ENCODE measurements around the gene ZNF236. TPM values are rescaled to one million over a fixed set of nuclear protein-coding genes. Genes with fewer than 3 reads are reported as not detected.

The ZNF236 gene
- total and polyA plus RNA-seq, 2 of the 8 experiments (the other 6 are each of a cell fraction or from before 2014, with no cell fraction given): 6.7 to 14.5 TPM

DNA sequence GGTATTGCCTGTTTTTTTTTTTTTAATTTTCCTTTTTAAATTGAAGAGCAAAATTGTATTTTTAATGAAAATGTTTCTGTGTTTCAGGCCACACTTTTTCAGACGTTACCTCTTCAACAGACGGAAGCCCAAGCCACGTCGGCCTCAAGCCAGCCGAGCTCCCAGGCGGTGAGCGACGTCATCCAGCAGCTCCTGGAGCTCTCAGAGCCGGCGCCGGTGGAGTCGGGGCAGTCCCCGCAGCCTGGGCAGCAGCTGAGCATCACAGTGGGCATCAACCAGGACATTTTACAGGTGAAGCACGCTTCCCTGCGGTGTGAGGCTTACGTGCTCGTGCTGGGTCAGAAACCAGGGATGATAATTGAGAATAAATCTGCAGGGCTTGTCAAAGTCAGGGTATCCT, 57.7 kb downstream of the ZNF236 start:
- H2AK5ac ChIP-seq (ENCODE audit: low read depth, low read length): no peak overlapping the region
- no peak overlapping the region for H3K23ac ChIP-seq (ENCODE audit: insufficient read length)
- TF ChIP-seq GTF2F1 (IDR thresholded peaks at IDR 0.05; ENCODE audit: borderline replicate concordance, low read depth, low read length) (no peak), SAP30 (IDR thresholded peaks at IDR 0.05; ENCODE audit: insufficient read depth, insufficient replicate concordance, low read length) (no peak), CHD2 (IDR thresholded peaks at IDR 0.05; ENCODE audit: low read length) (no peak)

More for the DNA sequence above, 57.7 kb downstream of the ZNF236 start:
- H4K91ac ChIP-seq (replicated peaks; ENCODE audit: insufficient read length, low read length): no peak overlapping the region
- H4K20me1 ChIP-seq (replicated peaks in 1 of 2; ENCODE audit: control insufficient read depth in 1 of 2, insufficient read depth in 2 of 2, low read length in 2 of 2): no peaks in the 10 kb centered on the region
- ChIA-PET CTCF (ENCODE audit: partially characterized antibody) (no interaction called here), POLR2A (ENCODE audit: partially characterized antibody) (no interaction called here)
- no peak overlapping the region for H3K9ac ChIP-seq (replicated peaks in 1 of 4; ENCODE audit: extremely low read depth in 1 of 4, low read depth in 3 of 4, low read length in 3 of 4)
- no peak overlapping the region for H3K4ac ChIP-seq (replicated peaks; ENCODE audit: insufficient read length, low read depth, low read length)
- no peak overlapping the region for H3K4me2 ChIP-seq (ENCODE audit: insufficient read depth in 1 of 2, low read depth in 2 of 2, low read length in 2 of 2)
- no peaks in the 10 kb centered on the region for H3K23me2 ChIP-seq (ENCODE audit: low read depth, low read length)
- H2AFZ ChIP-seq (ENCODE audit: low read length): no peak overlapping the region
- H3K14ac ChIP-seq (ENCODE audit: insufficient read length): no peak overlapping the region
- H3K9me3 ChIP-seq (ENCODE audit: insufficient read depth in 2 of 2, low read depth in 1 of 2, low read length in 1 of 2): no peaks in the 10 kb centered on the region
- H3K79me2 ChIP-seq (ENCODE audit: control insufficient read depth in 1 of 2, insufficient read depth in 2 of 2, low read length in 2 of 2): no peaks in the 10 kb centered on the region
- H2BK12ac ChIP-seq (ENCODE audit: low read depth, low read length): no peak overlapping the region
- no peak overlapping the region for H3K18ac ChIP-seq (ENCODE audit: extremely low read depth, low read length)
- H3K4me1 ChIP-seq (replicated peaks in 1 of 4; ENCODE audit: control insufficient read depth in 3 of 4, insufficient read depth in 4 of 4, low read length in 3 of 4): no peaks in the 10 kb centered on the region
- H3K79me1 ChIP-seq (ENCODE audit: low read depth, low read length): no peaks in the 10 kb centered on the region
- no peak overlapping the region for H2BK15ac ChIP-seq (ENCODE audit: low read length)
- FAIRE-seq: no peak
- H4K5ac ChIP-seq (ENCODE audit: insufficient read length, low read depth, low read length): no peak overlapping the region
- no peak overlapping the region for H2BK120ac ChIP-seq (replicated peaks; ENCODE audit: low read depth, low read length)
- no peak overlapping the region for H3K27ac ChIP-seq (ENCODE audit: low read depth, low read length)
- H2BK5ac ChIP-seq (ENCODE audit: low read depth, low read length): no peak overlapping the region
- H3K4me3 ChIP-seq (ENCODE audit: extremely low read depth in 1 of 4, insufficient read depth in 2 of 4, low read depth in 3 of 4, low read length in 4 of 4): no peak overlapping the region
- H3K36me3 ChIP-seq (ENCODE audit: control insufficient read depth in 2 of 4, insufficient read depth in 4 of 4, low read length in 3 of 4): peaks cover 0 to 23% (median 10%) of the 10 kb centered on the region in 4 experiments; a peak in 6 of 8 replicates
- H2BK20ac ChIP-seq (ENCODE audit: low read length): no peak overlapping the region
- DNase-seq (ENCODE audit: low read depth in 1 of 2, low spot score in 2 of 2): no peak
- H3K56ac ChIP-seq (replicated peaks; ENCODE audit: insufficient read length, low read depth, low read length): no peak overlapping the region
- 97% methylated on average over 17 of the region's 17 CpGs; no CpG with 5 or more reads in 1 of the 2 experiments for WGBS, 2 experiments (ENCODE audit: extremely low coverage in 1 of 2, insufficient coverage in 1 of 2, insufficient read length in 1 of 2, insufficient replicate concordance in 2 of 2, low coverage in 1 of 2, low lambda C conversion rate in 2 of 2, missing lambda C conversion rate in 1 of 2)
- H3K27me3 ChIP-seq (replicated peaks in 1 of 4; ENCODE audit: control insufficient read depth in 3 of 4, extremely low read depth in 1 of 4, insufficient read depth in 3 of 4, low read length in 3 of 4): no peaks in the 10 kb centered on the region
- H4K8ac ChIP-seq (ENCODE audit: extremely low read depth, insufficient read depth, low read length): no peak overlapping the region

Measured in H1 (cell line).